ENCODE measurements around the gene SERPINA10.

GRCh38 chr14:94304243-94304642 lies 11.2 kb upstream of the SERPINA10 start:
- no peak for TF ChIP-seq CTCF (IDR thresholded peaks at IDR 0.05)
- TF ChIP-seq POLR2A (IDR thresholded peaks at IDR 0.05): no peak

All from tibial nerve (tissue), 3 donors.